HCT116 (cell line): ENCODE results near the gene ADORA2B. TPM values are rescaled to one million over a fixed set of nuclear protein-coding genes. Genes with fewer than 3 reads are reported as not detected.

Source experiments
- ATAC-seq: fragments of 200-7000 bp; cut with Tn5 transposase; 2 replicates; pipeline ENCODE4 v1.9.1; 2020; ENCODE audit warnings: mild to moderate bottlenecking, moderate library complexity
- Bru-seq: library from RNA; stranded (reverse); fragments of 400-500 nt; gene quantifications from one replicate; lab custom pipeline; 2021; lab: Mats Ljungman, UMichigan
- BruChase-seq, 2 experiments: library from RNA; stranded (reverse); fragments of 400-500 nt; gene quantifications; one replicate each; lab custom pipeline; 2021; lab: Mats Ljungman, UMichigan
- BruUV-seq: library from RNA; stranded (reverse); fragments of 400-500 nt; replicated peaks from 2 replicates; lab custom pipeline; 2021; lab: Mats Ljungman, UMichigan
- CTCF ChIA-PET: fragments of 300-600 bp; sonication (Branson Sonifier 250); formaldehyde crosslinking; loops from one replicate; lab custom pipeline; 2021; ENCODE audit warnings: antibody characterized with exemption; lab: Charles Lee
- POLR2A ChIA-PET: fragments of 300-600, 350-600 bp; sonication (Branson Sonifier 250); formaldehyde crosslinking; loops from one replicate; lab custom pipeline; 2021; ENCODE audit warnings: antibody characterized with exemption; lab: Charles Lee
- RAD21 ChIA-PET, 2 experiments: fragments of 300-600 bp; sonication (Branson Sonifier 250); formaldehyde crosslinking; loops; one replicate each; lab custom pipeline; 2023; ENCODE audit warnings: low total read pairs in 2 of 2; ENCODE audit not compliant: uncharacterized antibody in 2 of 2, unreplicated experiment in 2 of 2, low non-redundant PET in 1 of 2; lab: Charles Lee
- DNase-seq: peaks from one replicate; pipeline ENCODE4 v3.0.0-alpha.2; 2010; ENCODE audit warnings: low read depth, low spot score
- H2AFZ ChIP-seq: fragments of 200-600 bp; shearing (Covaris generic), sonication (generic); 2 replicates; pipeline ENCODE4 v1.6.1; 2017; ENCODE audit warnings: low read depth, mixed run types, mixed read lengths, antibody characterized with exemption, low read length; ENCODE audit not compliant: poor library complexity, severe bottlenecking
- H3K27ac ChIP-seq: 2 replicates; pipeline ENCODE4 v1.5.1; 2012; ENCODE audit warnings: low read depth, low read length
- H3K27me3 ChIP-seq: fragments of 200-600 bp; sonication (generic); 2 replicates; pipeline ENCODE4 v1.6.1; 2016; ENCODE audit warnings: mixed run types, low read length, mixed read lengths; ENCODE audit not compliant: insufficient read depth
- H3K36me3 ChIP-seq, 2 experiments: fragments of 200-500 bp in 1 of 2; fragments of 200-600 bp in 1 of 2; sonication (Bioruptor generic) in 1 of 2; sonication (generic) in 1 of 2; 2 replicates each; pipeline versions ENCODE4 v1.5.1 to v1.6.1; 2014 to 2016; ENCODE audit warnings: low read length in 2 of 2, inconsistent platforms in 1 of 2, mixed read lengths in 1 of 2, mixed run types in 1 of 2; ENCODE audit not compliant: insufficient read depth in 2 of 2, control insufficient read depth in 1 of 2
- H3K4me1 ChIP-seq, 2 experiments: fragments of 200-600 bp in 1 of 2; sonication (generic) in 1 of 2; 2 replicates each; pipeline versions ENCODE4 v1.5.1 to v1.6.1; 2012 to 2017; ENCODE audit warnings: low read length in 2 of 2, inconsistent platforms in 1 of 2, mild to moderate bottlenecking in 1 of 2, mixed read lengths in 1 of 2, mixed run types in 1 of 2, moderate library complexity in 1 of 2; ENCODE audit not compliant: insufficient read depth in 2 of 2, control insufficient read depth in 1 of 2
- H3K4me2 ChIP-seq: fragments of 200-600 bp; sonication (generic); 2 replicates; pipeline ENCODE4 v1.6.1; 2017; ENCODE audit warnings: mixed run types, low read length, mixed read lengths
- H3K4me3 ChIP-seq, 2 experiments: fragments of 200-600 bp in 1 of 2; sonication (generic) in 1 of 2; replicated peaks in 1 of 2; 2 replicates each; pipeline ENCODE4 v1.5.1; 2011 to 2016; ENCODE audit warnings: low read length in 2 of 2, control low read depth in 1 of 2, low read depth in 1 of 2, mild to moderate bottlenecking in 1 of 2, mixed read lengths in 1 of 2, mixed run types in 1 of 2
- H3K79me2 ChIP-seq: fragments of 200-600 bp; sonication (generic); 2 replicates; pipeline ENCODE4 v1.6.1; 2017; ENCODE audit warnings: mild to moderate bottlenecking, mixed run types, low read length, moderate library complexity, mixed read lengths; ENCODE audit not compliant: insufficient read depth
- H3K9ac ChIP-seq: fragments of 200-600 bp; sonication (generic); 2 replicates; pipeline ENCODE4 v1.6.1; 2016; ENCODE audit warnings: low read length, mixed read lengths
- H3K9me2 ChIP-seq: fragments of 200-600 bp; sonication (generic), shearing (Covaris generic); 2 replicates; pipeline ENCODE4 v1.6.1; 2017; ENCODE audit warnings: mixed run types, mild to moderate bottlenecking, moderate library complexity; ENCODE audit not compliant: insufficient read depth
- H3K9me3 ChIP-seq, 2 experiments: fragments of 200-500 bp in 1 of 2; fragments of 200-600 bp in 1 of 2; sonication (Bioruptor generic) in 1 of 2; sonication (generic) in 1 of 2; 2 replicates each; pipeline ENCODE4 v1.6.1; 2014 to 2017; ENCODE audit warnings: low read length in 2 of 2, mixed read lengths in 2 of 2, inconsistent platforms in 1 of 2, low read depth in 1 of 2, mild to moderate bottlenecking in 1 of 2, mixed run types in 1 of 2, moderate library complexity in 1 of 2; ENCODE audit not compliant: control insufficient read depth in 1 of 2, insufficient read depth in 1 of 2
- H4K20me1 ChIP-seq: fragments of 200-600 bp; sonication (generic), shearing (Covaris generic); 2 replicates; pipeline ENCODE4 v1.6.1; 2017; ENCODE audit warnings: mixed run types, mild to moderate bottlenecking, moderate library complexity; ENCODE audit not compliant: insufficient read depth
- CBX3 ChIP-seq: IDR thresholded peaks from 2 replicates; pipeline ENCODE4 v1.6.1; 2012; ENCODE audit warnings: low read depth
- CEBPB ChIP-seq: IDR thresholded peaks from 2 replicates; pipeline ENCODE4 v1.6.1; 2012; ENCODE audit warnings: low read depth
- EGR1 ChIP-seq: IDR thresholded peaks from 2 replicates; pipeline ENCODE4 v1.6.1; 2012; ENCODE audit warnings: low read depth
- EZH2phosphoT487 ChIP-seq: fragments of 200-600 bp; IDR thresholded peaks from 2 replicates; pipeline ENCODE4 v1.6.1; 2018; ENCODE audit warnings: antibody characterized with exemption, borderline replicate concordance
- FOSL1 ChIP-seq: IDR thresholded peaks from 2 replicates; pipeline ENCODE4 v1.6.1; 2012; ENCODE audit warnings: low read depth
- JUND ChIP-seq: IDR thresholded peaks from 2 replicates; pipeline ENCODE4 v1.6.1; 2012
- POLR2A ChIP-seq: IDR thresholded peaks from 2 replicates; pipeline ENCODE4 v1.7.0; 2011; ENCODE audit warnings: borderline replicate concordance; ENCODE audit not compliant: insufficient read depth, insufficient read length; ENCODE audit errors: extremely low read depth
- RAD21 ChIP-seq: IDR thresholded peaks from 2 replicates; pipeline ENCODE4 v1.6.1; 2012; ENCODE audit warnings: low read depth, mild to moderate bottlenecking
- SIN3A ChIP-seq: IDR thresholded peaks from 2 replicates; pipeline ENCODE4 v1.6.1; 2012; ENCODE audit warnings: low read depth
- SP1 ChIP-seq: IDR thresholded peaks from 2 replicates; pipeline ENCODE4 v1.6.1; 2012; ENCODE audit warnings: low read depth
- SRF ChIP-seq: IDR thresholded peaks from 2 replicates; pipeline ENCODE4 v1.6.1; 2012; ENCODE audit warnings: low read depth
- TCF7L2 ChIP-seq: IDR thresholded peaks from 2 replicates; pipeline ENCODE4 v1.7.0; 2011; ENCODE audit warnings: borderline replicate concordance, inconsistent platforms; ENCODE audit not compliant: insufficient read depth, insufficient read length; ENCODE audit errors: extremely low read depth
- ZNF274 ChIP-seq: fragments of 200-500 bp; sonication (Bioruptor generic); IDR thresholded peaks from 2 replicates; pipeline ENCODE4 v1.6.1; 2014; ENCODE audit warnings: mild to moderate bottlenecking, low read depth, low read length, inconsistent platforms
- intact Hi-C: fragments of 100-400 bp; cut with micrococcal nuclease; formaldehyde crosslinking; loops from 2 replicates; pipeline ENCODE4 v1.10.0; 2022
- long read RNA-seq: library from polyadenylated mRNA; unstranded; transcript quantifications from one replicate; pipeline ENCODE4 v2.0.0, GENCODE V29; 2021; ENCODE audit not compliant: unreplicated experiment
- polyA plus RNA-seq: library from polyadenylated mRNA; unstranded; fragments of >200 nt; gene quantifications from 2 replicates; pipeline ENCODE4 v1.2.1, GENCODE V29; 2012; ENCODE audit warnings: missing spikeins
- total RNA-seq: library from RNA; stranded (reverse); gene quantifications from one replicate; pipeline ENCODE4 v1.2.1, GENCODE V29; 2021; ENCODE audit not compliant: unreplicated experiment
- TF ChIP-seq, protein P1 (sequence below): IDR thresholded peaks from 2 replicates; pipeline ENCODE4 v1.6.1; 2012
- TF ChIP-seq, protein P2 (sequence below), 3 experiments: fragments of 200-600 bp in 1 of 3; sonication (generic) in 1 of 3; IDR thresholded peaks in 2 of 3; conservative IDR thresholded peaks in 1 of 3; 2 replicates each; pipeline ENCODE4 v1.5.1; 2012 to 2017; ENCODE audit warnings: low read depth in 2 of 3, low read length in 2 of 3, antibody characterized with exemption in 1 of 3, borderline replicate concordance in 1 of 3, control low read depth in 1 of 3, mild to moderate bottlenecking in 1 of 3, mixed read lengths in 1 of 3, mixed run types in 1 of 3, moderate library complexity in 1 of 3; ENCODE audit not compliant: insufficient read depth in 1 of 3
- TF ChIP-seq, protein P3 (sequence below): IDR thresholded peaks from 2 replicates; pipeline ENCODE4 v1.6.1; 2011; ENCODE audit warnings: mild to moderate bottlenecking, low read length, moderate library complexity; ENCODE audit not compliant: insufficient replicate concordance; ENCODE audit errors: extremely low read depth

The ADORA2B gene
- total RNA-seq (47.5 TPM), Bru-seq, nascent RNA (percentile 95 among the genes with signal in this experiment), BruChase-seq, experiment 1, labeled RNA remaining after a 6-hour chase (percentile 83 among the genes with signal in this experiment), BruChase-seq, experiment 2, labeled RNA remaining after a 2-hour chase (percentile 91 among the genes with signal in this experiment)
- 46.0 and 48.3 TPM in 2 replicates for polyA plus RNA-seq
- long read RNA-seq, transcript ADORA2B-201 (2 exons, 1,735 nt), result major isoform, 84 of 91 reads
- long read RNA-seq, partial matches to known transcripts, result 0 of 91 reads
- long read RNA-seq, other reads (novel, unspliced or antisense), result 6 of 91 reads

DNA sequence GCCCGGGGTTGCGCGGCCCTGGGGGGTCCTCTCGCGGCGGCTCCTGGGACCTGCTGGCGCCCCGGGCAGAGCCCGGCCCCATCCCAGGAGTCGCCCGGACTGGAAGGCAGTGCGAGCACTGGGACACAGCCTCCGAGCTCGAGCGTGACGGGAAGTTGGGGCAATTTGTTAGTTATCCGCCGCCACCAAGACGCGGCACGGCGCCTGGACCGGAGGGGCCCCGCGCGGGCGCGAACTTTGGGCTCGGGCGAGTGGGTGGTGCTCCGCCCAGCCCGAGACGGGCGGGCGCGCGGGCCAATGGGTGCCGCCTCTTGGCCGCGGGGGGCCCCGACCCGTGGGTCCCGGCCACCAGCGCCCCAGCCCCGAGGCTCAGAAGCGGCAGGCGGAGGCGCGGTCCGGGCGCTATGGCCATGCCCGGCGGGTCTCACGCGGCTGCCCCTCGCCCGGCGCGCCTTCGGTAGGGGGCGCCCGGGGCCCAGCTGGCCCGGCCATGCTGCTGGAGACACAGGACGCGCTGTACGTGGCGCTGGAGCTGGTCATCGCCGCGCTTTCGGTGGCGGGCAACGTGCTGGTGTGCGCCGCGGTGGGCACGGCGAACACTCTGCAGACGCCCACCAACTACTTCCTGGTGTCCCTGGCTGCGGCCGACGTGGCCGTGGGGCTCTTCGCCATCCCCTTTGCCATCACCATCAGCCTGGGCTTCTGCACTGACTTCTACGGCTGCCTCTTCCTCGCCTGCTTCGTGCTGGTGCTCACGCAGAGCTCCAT lies at the start of gene ADORA2B:
TSS of gene ADORA2B (plus strand) at position 372 of the 768 bp plus-strand sequence. CDS start at position 491, 119 bp downstream.
- Histone ChIP-seq H3K27me3 (no peaks in the 10 kb centered on the region), H3K4me1 (peaks cover 17 to 55% of the 10 kb centered on the region in 2 experiments), H4K20me1 (no peaks in the 10 kb centered on the region), H3K36me3 (peaks cover 0 to 1% of the 10 kb centered on the region in 2 experiments; a peak in 1 of 4 replicates), H3K9me3 (no peaks in the 10 kb centered on the region), H2AFZ (no peak within 1 kb of the TSS), H3K4me3 (peak within 1 kb of the TSS; percentile 56 to 86), H3K79me2 (peaks cover 49% of the 10 kb centered on the region), H3K27ac (peak within 1 kb of the TSS; percentile 92), H3K9me2 (no peaks in the 10 kb centered on the region), H3K9ac (peak within 1 kb of the TSS; percentile 91), H3K4me2 (peak within 1 kb of the TSS; percentile 99)
- POLR2A ChIA-PET, result interaction anchor here (0.6 to 3.9 kb wide), 7 partner anchors 8 to 54 kb away, joined by 3 to 20 read pairs (median 5); partner anchors contain the start of genes TTC19 and ZSWIM7
- CTCF ChIA-PET, result interaction anchor here (0.7 to 2.4 kb wide), 9 partner anchors 9 to 64 kb away, joined by 3 to 13 read pairs (median 3); partner anchors contain the start of genes TTC19 and ZSWIM7
- peak; percentile 81 for ATAC-seq
- intact Hi-C loops, result loop anchor here (2.0 to 5.0 kb wide), 2 partner anchors 54 to 688 kb away; partner anchors contain the start of genes TTC19 and ZSWIM7
- no peak for DNase-seq
- no TSS peak for BruUV-seq
- RAD21 ChIA-PET, result interaction anchor here (0.6 to 1.1 kb wide), 5 partner anchors 13 to 117 kb away, joined by 3 to 6 read pairs (median 3); no protein-coding TSS in a partner anchor
- TF ChIP-seq RAD21, result peak; percentile 77
- TF ChIP-seq SIN3A, result no peak
- TF ChIP-seq, protein P1, sequence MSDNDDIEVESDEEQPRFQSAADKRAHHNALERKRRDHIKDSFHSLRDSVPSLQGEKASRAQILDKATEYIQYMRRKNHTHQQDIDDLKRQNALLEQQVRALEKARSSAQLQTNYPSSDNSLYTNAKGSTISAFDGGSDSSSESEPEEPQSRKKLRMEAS, result peak; percentile 89
- TF ChIP-seq TCF7L2, result peak; percentile 51
- no peak for TF ChIP-seq ZNF274
- no peak for TF ChIP-seq CBX3
- TF ChIP-seq, protein P2, sequence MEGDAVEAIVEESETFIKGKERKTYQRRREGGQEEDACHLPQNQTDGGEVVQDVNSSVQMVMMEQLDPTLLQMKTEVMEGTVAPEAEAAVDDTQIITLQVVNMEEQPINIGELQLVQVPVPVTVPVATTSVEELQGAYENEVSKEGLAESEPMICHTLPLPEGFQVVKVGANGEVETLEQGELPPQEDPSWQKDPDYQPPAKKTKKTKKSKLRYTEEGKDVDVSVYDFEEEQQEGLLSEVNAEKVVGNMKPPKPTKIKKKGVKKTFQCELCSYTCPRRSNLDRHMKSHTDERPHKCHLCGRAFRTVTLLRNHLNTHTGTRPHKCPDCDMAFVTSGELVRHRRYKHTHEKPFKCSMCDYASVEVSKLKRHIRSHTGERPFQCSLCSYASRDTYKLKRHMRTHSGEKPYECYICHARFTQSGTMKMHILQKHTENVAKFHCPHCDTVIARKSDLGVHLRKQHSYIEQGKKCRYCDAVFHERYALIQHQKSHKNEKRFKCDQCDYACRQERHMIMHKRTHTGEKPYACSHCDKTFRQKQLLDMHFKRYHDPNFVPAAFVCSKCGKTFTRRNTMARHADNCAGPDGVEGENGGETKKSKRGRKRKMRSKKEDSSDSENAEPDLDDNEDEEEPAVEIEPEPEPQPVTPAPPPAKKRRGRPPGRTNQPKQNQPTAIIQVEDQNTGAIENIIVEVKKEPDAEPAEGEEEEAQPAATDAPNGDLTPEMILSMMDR (IDR thresholded peaks at IDR 0.05 in 2 of 3, conservative IDR thresholded peaks at IDR 0.05 in 1 of 3; ENCODE audit: borderline replicate concordance in 1 of 3, insufficient read depth in 1 of 3, low read depth in 2 of 3, low read length in 2 of 3), result peak; percentile 25 to 43 (median 43); a peak in 5 of 6 replicates
- no peak for TF ChIP-seq JUND
- TF ChIP-seq EZH2phosphoT487, result no peak
- TF ChIP-seq POLR2A, result peak; percentile 20
- TF ChIP-seq SP1, result no peak
- TF ChIP-seq EGR1, result no peak
- no peak for TF ChIP-seq SRF
- TF ChIP-seq, protein P3, sequence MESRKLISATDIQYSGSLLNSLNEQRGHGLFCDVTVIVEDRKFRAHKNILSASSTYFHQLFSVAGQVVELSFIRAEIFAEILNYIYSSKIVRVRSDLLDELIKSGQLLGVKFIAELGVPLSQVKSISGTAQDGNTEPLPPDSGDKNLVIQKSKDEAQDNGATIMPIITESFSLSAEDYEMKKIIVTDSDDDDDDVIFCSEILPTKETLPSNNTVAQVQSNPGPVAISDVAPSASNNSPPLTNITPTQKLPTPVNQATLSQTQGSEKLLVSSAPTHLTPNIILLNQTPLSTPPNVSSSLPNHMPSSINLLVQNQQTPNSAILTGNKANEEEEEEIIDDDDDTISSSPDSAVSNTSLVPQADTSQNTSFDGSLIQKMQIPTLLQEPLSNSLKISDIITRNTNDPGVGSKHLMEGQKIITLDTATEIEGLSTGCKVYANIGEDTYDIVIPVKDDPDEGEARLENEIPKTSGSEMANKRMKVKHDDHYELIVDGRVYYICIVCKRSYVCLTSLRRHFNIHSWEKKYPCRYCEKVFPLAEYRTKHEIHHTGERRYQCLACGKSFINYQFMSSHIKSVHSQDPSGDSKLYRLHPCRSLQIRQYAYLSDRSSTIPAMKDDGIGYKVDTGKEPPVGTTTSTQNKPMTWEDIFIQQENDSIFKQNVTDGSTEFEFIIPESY, result no peak
- no peak for TF ChIP-seq FOSL1
- TF ChIP-seq CEBPB, result no peak
